HG03439 (cell line): ENCODE measurements around the gene KRTAP12-2.
"Not testable (repeated sequence)": the region's sequence is repeated elsewhere in the genome, so short reads cannot be mapped to it uniquely, and the experiment has no call there.

Experiments used
- ATAC-seq: cut with Tn5 transposase; IDR thresholded peaks from one replicate; pipeline ENCODE4 v1.9.1; 2021; ENCODE audit warnings: mild to moderate bottlenecking, moderate library complexity; ENCODE audit not compliant: unreplicated experiment

KRTAP12-2 gene

DNA sequence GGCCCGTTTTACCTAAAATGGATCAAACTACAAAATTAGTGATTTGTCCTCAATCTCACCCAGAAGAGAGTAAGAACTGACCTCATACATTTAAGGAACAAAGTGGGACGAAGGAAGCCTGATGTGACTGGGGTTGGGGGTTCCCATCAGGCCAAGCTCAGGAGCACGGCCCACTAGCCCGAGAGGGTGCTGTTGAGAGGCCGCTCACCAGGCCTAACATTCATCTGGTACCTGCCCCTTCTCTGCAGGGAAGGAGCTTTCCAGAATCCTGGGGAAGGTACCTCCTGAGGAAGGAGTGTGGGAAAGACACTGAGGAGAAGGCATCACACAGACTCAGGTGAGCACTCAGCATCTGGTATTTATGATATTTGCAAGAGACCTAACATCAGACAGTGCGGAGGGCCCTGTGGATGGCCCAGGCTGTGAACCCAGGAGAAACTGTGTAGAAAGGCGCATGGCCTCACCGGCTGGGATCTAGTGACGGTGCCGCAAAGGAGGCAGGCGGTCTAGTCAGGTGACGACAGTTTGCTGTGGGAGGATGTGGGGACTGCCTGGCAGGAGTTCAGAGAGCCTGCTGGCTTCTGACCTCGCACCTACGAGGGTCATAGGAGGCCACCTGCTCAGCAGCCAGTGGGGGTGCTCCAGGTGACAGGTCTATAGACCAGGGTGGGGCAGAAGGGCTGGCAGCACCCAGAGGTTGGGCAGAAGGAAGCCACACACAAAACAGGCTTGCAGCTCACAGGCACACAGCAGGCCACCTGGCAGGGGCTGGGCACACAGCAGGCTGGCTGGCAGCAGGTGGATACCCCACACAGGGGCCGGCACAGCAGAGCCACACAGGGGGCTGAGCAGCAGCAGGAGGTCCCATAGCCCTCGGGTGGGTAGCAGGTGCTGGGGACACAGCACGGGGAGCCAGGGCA lies 12.8 kb downstream of the KRTAP12-2 start:
- ATAC-seq: no peak

DNA sequence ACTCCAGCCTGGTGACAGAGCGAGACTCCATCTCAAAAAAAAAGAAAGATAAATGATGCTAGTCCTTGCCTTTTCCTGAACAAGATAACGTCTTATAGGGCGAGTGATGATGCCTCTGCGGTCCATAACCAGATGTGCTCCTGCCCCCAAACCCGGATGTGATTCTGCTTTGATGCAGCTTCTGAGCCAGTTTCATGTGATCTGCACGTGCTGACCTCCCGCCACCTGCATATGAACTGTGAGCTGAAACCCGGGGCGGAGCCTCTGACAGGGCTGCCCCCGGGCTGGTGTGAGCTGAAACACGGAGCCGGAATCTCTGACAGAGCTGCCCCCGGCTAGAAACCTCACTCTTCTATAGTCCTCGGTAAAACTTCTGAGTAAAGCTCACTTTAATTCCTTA lies 13.6 kb downstream of the KRTAP12-2 start:
- no peak for ATAC-seq

DNA sequence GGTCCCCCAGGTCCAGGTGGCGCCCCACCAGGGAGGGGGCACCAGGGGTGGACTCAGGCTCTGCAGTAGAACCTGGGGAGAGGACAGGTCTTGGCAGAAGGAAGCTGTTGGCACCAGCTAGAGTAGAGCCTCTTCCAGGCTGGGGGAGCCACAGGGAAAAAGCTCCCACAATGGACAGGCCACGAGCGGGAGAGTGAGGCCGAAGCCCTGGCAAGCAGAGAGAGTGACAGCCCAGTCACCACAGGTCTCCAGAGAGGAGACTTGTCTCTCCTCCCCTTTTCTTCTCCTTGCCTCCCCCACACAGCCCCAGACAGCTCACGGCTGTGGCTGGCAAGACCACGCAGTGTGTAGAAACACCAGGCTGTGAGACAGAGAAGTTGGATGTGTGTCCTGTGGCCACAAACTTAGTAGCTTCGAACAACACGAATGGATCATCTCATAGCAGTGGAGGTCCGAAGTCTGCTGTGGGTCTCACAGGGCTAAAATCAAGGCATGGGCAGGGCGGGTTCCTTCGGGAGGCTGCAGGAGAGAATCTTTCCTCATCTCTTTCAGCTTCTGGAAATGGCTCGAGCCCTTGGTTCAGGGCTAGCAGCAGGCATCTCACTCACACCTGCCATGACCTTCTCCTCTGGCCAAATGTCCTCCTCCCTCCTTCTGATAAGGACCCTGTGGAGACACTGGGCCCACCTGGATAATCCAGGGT lies 15.6 kb downstream of the KRTAP12-2 start:
- ATAC-seq: no peak

DNA sequence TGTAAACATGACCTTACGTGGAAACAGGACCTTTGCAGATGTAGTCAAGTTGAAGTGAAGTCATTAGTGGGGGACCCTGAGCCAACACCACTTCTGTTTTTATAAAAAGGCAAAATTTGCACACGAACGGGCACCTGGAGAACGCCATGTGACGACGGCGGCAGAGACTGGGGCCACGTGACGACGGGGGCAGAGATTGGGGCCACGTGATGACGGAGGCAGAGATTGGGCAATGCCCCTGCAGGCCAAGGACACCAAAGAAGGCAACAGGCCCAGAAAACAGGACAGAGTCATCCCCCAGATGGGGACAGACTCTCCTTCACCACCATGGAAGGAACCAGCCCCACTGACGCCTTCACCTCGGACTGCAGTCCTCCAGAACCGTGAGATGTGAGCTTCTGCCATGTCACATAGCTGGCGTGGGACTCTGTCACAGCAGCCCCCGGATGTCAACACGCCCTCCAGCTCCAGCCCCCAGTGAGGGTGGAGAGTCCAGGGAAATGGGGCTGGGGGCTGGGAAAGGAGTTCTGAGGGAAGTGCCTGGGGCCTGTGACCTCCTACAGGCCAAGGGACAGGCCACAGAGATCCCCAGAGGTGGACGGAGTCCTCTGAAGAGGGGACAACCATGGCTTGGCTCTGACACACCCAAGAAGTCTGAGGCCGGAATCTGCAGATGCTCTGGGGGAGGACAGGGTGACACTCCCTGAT lies 16.3 kb downstream of the KRTAP12-2 start:
- ATAC-seq: no peak

DNA sequence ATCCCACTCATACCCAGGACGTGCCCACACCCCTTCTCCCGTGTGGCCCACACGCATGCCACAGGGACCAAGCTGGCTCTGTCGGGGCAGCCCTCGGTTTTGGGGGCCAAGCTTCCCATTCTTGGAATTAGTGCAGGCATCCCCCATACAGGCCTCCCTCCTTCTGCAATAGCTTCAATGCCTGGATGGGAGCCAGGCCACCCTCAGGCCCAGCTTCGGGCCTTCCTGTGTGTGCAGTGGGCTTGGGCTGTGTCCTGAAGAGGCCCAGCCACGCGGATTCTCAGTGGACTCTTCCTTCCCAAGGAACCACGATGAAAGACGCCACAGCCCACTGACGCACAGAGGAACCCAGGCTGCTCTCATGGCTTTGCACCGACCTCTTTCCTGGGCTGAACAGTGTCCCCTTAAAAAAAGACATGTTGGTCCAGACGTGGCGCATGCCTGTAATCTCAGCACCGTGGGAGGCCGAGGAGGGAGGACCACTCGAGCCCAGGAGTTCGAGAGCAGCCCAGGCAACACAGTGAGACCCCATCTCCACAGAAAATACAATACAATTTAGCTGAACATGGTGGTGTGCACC lies 17.1 kb downstream of the KRTAP12-2 start:
- no peak for ATAC-seq

DNA sequence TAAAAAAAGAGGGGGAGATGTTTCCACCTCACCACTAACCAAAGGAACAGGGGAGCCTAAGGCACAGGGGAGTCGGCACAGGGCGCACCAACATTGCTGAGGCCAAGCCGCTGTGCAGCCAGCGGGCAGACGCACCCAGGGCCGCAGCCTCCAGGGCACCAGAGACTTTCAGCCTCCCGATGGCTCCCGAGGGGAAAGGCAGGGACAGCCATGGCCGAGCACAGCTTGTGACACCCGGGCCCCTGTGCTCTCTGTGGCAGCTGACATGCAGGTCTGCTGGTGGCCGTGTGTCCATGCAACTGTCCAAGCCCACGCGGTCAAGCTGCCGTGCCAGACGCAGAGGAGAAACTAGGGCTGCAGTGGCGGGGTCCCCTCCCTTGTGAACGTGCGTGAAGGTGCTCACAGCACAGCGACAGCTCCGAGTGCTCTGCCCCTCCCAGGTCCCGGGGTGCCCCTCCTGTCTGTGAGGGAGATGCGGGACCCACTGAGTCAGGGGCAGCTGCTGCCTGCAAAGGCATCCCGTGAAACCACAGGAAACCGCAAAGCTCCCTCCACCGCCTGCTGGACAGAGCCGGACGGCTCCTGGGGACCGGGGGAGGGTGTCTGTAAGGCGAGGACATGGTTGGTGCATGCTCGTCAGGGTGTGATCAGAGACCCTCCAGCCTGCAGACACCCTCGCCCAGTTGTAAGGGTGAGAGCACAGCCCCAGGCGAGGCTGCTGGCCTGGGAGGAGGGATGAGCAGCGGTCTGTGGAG lies 18.0 kb downstream of the KRTAP12-2 start:
- no peak for ATAC-seq

DNA sequence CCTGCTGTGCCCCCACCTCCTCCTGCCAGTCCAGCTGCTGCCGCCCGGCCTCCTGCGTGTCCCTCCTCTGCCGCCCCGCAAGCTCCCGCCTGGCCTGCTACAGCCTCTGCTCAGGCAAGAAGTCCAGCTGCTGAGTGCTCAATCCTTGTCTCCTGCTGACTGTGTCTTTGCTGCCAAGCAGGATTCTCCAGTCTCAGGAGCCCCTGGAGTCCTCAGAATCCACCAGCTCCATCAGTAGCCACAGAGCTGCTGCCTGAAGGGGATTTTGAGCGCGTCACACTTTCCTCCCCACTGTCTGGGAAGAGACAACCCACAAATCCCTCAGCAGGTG lies 19.5 kb downstream of the KRTAP12-2 start:
- no peak for ATAC-seq

DNA sequence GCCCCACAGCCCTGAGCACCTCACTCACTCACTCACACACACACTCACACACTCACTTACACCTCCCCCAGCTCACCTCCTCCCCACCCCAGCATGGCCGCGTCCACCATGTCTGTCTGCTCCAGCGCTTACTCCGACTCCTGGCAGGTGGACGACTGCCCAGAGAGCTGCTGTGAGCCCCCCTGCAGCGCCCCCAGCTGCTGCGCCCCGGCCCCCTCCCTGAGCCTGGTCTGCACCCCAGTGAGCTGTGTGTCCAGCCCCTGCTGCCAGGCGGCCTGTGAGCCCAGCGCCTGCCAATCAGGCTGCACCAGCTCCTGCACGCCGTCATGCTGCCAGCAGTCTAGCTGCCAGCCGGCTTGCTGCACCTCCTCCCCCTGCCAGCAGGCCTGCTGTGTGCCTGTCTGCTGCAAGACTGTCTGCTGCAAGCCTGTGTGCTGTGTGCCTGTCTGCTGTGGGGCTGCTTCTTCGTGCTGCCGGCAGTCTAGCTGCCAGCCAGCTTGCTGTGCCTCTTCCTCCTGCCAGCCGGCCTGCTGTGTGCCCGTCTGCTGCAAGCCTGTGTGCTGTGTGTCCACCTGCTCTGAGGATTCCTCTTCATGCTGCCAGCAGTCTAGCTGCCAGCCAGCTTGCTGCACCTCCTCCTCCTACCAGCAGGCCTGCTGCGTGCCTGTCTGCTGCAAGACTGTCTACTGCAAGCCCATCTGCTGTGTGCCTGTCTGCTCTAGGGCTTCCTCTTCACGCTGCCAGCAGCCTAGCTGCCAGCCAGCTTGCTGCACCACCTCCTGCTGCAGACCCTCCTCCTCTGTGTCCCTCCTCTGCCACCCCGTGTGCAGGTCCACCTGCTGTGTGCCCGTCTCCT lies 20.1 kb downstream of the KRTAP12-2 start, which contains the start of gene KRTAP10-11:
Gene KRTAP10-11, plus strand, starts transcription at position 49 of the 856 bp plus-strand sequence. Its CDS starts 45 bp downstream, at position 94.
- not testable (repeated sequence) for ATAC-seq

- ATAC-seq: no peak
Measured at GRCh38 chr21:44644878-44645277, 21.8 kb downstream of the KRTAP12-2 start.

GRCh38 chr21:44643741-44644310 lies 22.9 kb downstream of the KRTAP12-2 start:
- no peak for ATAC-seq

DNA sequence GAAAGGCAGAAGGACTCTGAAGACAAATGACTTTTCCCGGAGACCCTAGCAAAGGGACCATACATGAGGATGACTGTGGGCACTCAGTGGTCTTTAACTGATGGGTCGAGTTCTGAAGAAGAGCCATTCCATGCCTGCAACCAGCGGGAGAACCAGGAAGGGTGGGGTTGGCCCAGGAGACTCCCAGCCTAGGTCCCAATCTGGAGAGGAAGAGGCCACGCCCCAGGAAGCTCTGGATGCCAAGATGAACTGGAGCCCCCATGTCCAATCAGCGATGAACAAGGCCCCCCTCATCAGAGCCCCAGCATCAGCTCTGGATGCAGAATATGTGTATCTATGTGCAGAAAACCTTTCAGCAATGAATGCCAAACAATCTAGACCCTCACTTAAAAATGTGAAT lies 26.0 kb downstream of the KRTAP12-2 start:
- no peak for ATAC-seq

DNA sequence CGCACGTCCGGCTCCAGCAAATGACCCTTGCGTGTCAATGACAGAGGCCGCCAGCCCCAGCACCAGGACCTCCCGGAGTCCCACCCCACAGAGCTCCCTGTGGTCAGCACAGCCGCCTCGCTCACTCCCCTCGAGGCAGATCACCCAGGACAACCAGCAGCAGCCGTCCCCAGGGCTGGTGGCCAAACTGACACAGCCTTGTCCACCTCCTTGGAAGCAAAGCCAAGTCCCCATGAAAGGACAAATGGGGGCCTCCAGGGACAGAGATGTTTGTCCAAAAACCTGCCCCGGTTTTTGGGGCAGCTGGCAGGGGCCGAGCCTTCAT lies 27.4 kb downstream of the KRTAP12-2 start:
- ATAC-seq: no peak

DNA sequence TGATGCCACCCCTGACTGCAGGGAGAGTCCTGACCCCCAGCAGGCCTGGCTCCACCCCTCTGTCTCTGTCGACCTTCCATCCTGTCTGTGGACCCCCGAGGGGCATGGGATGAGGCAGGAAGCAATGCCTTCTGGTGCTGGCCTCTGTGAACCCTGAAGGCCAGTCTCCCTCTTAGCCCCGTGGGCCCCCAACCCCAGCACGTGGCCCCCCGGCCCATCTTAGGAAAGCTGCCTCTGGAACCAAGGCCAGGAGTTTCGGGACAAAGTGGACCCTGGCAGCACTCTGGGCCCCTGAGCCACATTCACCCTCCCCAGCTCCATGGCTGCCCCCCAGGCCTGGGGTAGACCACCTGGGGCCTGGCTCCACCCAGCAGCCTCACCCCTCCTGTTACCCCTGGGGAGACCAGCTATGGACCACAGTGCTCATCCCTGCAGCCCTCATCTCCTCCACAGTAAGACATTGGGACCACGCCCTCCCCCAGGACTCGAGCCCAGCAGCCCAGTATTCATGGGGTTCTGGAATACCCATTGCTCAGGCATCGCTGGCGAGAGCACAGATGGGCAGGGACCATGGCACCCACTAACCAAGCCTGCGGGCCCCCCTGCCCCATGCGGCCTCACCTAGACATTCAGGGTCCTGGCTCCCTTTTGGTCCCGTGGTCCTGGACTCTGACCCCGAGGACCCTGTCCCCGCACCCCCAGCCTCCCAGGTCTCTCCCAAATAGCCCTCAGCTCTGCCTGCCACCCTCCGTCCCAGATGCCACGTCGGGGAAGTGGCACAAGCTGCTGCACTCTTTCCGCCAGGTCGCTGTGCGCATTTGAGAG lies 28.0 kb downstream of the KRTAP12-2 start:
- not testable (repeated sequence) for ATAC-seq

- ATAC-seq: not testable (repeated sequence)
Measured at GRCh38 chr21:44637851-44638348, 28.8 kb downstream of the KRTAP12-2 start.

DNA sequence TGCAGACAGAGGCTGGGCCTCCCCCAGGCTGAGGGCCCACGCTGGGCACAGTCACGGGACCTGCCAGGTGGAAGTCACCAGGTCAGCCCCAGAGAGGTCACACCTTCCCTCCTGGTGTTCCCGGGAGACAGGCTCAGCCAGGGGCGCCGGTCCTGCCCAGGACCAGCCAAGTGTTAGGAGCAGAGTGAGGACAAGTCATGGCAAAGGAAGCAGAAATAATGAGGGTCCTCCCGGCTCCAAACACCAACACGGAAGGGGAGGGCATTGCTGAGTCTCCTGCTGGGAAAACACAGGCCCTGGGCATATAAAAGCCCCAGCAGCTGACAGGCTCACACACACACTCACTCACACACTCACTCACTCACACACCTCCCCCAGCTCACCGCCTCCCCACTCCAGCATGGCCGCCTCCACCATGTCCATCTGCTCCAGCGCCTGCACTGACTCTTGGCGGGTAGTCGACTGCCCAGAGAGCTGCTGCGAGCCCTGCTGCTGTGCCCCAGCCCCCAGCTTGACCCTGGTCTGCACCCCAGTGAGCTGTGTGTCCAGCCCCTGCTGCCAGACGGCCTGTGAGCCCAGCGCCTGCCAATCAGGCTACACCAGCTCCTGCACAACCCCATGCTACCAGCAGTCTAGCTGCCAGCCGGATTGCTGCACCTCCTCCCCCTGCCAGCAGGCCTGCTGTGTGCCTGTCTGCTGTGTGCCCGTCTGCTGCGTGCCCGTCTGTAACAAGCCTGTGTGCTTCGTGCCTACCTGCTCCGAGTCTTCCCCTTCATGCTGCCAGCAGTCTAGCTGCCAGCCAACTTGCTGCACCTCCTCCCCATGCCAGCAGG lies 29.5 kb downstream of the KRTAP12-2 start, which contains the start of gene KRTAP10-10:
Gene KRTAP10-10, plus strand, starts transcription at position 339 of the 833 bp plus-strand sequence. Its CDS starts 62 bp downstream, at position 401.
- ATAC-seq: no peak

DNA sequence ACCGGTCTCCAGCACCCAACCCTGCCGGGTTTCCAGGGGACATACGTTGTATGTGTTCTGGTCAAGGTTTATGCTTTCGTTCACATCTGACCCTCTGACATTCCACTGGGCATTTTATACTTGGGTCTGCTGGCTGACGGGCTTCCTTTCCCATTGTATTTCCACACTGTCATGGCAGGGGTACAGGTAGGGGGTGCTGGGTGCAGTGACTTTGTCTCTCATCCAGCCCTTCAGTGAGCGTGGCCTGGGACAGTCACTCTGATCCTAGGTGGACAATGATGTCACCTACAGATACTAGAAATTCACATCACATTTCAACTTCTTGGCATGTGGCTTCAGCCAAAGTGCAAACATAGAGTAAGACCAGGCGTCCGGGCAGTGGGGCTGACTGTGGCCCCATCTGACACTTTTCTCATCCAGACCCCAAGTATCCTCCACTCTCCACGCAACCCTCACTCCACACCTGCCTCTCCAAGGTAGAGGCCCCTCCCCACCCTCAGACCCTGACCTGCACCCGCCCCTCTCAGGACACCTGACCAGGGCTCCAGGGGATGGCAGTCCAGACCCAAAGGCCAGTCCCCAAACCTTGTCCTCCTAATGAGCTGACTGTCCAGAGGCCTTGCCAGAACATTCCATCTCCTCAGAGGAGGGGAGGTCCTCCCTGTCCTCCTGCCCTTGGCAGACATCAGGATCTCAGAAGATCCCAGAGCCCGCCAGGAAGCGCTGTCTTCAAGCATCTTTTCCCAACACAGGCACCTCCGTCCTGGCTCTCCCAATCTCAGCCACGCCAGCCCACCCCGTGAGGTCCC lies 30.3 kb downstream of the KRTAP12-2 start:
- ATAC-seq: no peak
